Measurements from ENCODE around the gene XYLT1. TPM values are rescaled to one million over a fixed set of nuclear protein-coding genes. Genes with fewer than 3 reads are reported as not detected.

XYLT1 gene
- polyA plus RNA-seq, 1 donor from 2014 or later, result 3.3 TPM

DNA sequence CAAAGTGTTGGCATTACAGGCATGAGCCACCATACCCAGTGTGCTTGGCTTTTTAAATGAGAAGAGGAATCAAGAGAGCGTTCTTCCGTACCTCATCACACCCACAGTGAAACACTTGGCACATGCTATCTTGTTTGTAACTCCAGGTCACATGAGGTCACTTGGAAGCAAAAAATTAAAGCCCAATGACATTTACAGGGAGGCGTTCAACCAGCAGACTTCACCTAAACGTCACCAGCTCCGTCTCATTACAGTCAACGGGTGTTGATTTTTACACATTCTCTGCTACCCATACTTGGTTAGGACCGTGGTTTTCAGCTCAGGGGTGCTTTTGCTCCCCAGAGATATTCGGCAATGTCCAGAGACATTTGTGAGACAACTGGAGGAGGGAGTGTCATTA, 127.0 kb downstream of the XYLT1 start:
- Histone ChIP-seq H3K79me2 (replicated peaks; ENCODE audit: insufficient read depth, low read length) (peaks cover 3% of the 10 kb centered on the region), H3K4me3 (ENCODE audit: low read length) (no peak overlapping the region), H3K27ac (ENCODE audit: low read length) (no peak overlapping the region), H2AFZ (ENCODE audit: low read depth, low read length) (no peak overlapping the region), H3F3A (ENCODE audit: insufficient read depth, low read length, poor library complexity, severe bottlenecking) (no peaks in the 10 kb centered on the region), H3K9ac (ENCODE audit: low read length) (no peak overlapping the region), H3K27me3 (ENCODE audit: insufficient read depth, low read depth, low read length) (no peaks in the 10 kb centered on the region), H3K4me2 (ENCODE audit: low read length) (no peak overlapping the region), H4K20me1 (ENCODE audit: insufficient read depth) (no peaks in the 10 kb centered on the region), H3K9me3 (ENCODE audit: low read length) (no peaks in the 10 kb centered on the region), H3K9me2 (ENCODE audit: insufficient read depth, low read length) (no peaks in the 10 kb centered on the region), H3K36me3 (ENCODE audit: insufficient read depth, low read length) (no peaks in the 10 kb centered on the region)
- TF ChIP-seq TAF1 (IDR thresholded peaks at IDR 0.05; ENCODE audit: low read depth), result no peak
- TF ChIP-seq, protein P1, sequence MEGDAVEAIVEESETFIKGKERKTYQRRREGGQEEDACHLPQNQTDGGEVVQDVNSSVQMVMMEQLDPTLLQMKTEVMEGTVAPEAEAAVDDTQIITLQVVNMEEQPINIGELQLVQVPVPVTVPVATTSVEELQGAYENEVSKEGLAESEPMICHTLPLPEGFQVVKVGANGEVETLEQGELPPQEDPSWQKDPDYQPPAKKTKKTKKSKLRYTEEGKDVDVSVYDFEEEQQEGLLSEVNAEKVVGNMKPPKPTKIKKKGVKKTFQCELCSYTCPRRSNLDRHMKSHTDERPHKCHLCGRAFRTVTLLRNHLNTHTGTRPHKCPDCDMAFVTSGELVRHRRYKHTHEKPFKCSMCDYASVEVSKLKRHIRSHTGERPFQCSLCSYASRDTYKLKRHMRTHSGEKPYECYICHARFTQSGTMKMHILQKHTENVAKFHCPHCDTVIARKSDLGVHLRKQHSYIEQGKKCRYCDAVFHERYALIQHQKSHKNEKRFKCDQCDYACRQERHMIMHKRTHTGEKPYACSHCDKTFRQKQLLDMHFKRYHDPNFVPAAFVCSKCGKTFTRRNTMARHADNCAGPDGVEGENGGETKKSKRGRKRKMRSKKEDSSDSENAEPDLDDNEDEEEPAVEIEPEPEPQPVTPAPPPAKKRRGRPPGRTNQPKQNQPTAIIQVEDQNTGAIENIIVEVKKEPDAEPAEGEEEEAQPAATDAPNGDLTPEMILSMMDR (IDR thresholded peaks at IDR 0.05; ENCODE audit: poor library complexity, severe bottlenecking), result no peak
- TF ChIP-seq EP300 (conservative IDR thresholded peaks at IDR 0.05; ENCODE audit: poor library complexity, severe bottlenecking), result no peak

- Histone ChIP-seq H3F3A (ENCODE audit: insufficient read depth, low read length, poor library complexity, severe bottlenecking) (no peaks in the 10 kb centered on the region), H3K9me2 (ENCODE audit: insufficient read depth, low read length) (no peaks in the 10 kb centered on the region), H3K27me3 (ENCODE audit: insufficient read depth, low read depth, low read length) (no peaks in the 10 kb centered on the region), H3K36me3 (ENCODE audit: insufficient read depth, low read length) (no peaks in the 10 kb centered on the region), H3K79me2 (replicated peaks; ENCODE audit: insufficient read depth, low read length) (peaks cover 3% of the 10 kb centered on the region), H3K4me2 (ENCODE audit: low read length) (no peak overlapping the region), H3K4me3 (ENCODE audit: low read length) (no peak overlapping the region), H4K20me1 (ENCODE audit: insufficient read depth) (no peaks in the 10 kb centered on the region), H3K9me3 (ENCODE audit: low read length) (no peaks in the 10 kb centered on the region), H3K27ac (ENCODE audit: low read length) (no peak overlapping the region), H2AFZ (ENCODE audit: low read depth, low read length) (no peak overlapping the region), H3K9ac (ENCODE audit: low read length) (no peak overlapping the region)
- TF ChIP-seq REST (IDR thresholded peaks at IDR 0.05; ENCODE audit: borderline replicate concordance) (no peak), SMC3 (conservative IDR thresholded peaks at IDR 0.05; ENCODE audit: poor library complexity) (no peak), MXI1 (conservative IDR thresholded peaks at IDR 0.05; ENCODE audit: poor library complexity, severe bottlenecking) (no peak), EZH2 (IDR thresholded peaks at IDR 0.05; ENCODE audit: borderline replicate concordance, insufficient read depth, low read length, poor library complexity, severe bottlenecking) (no peak), TAF1 (IDR thresholded peaks at IDR 0.05; ENCODE audit: low read depth) (no peak), RAD21 (conservative IDR thresholded peaks at IDR 0.05) (no peak), POLR2AphosphoS5 (IDR thresholded peaks at IDR 0.05) (no peak), EP300 (conservative IDR thresholded peaks at IDR 0.05; ENCODE audit: poor library complexity, severe bottlenecking) (no peak)
- TF ChIP-seq, protein P1 (IDR thresholded peaks at IDR 0.05; ENCODE audit: poor library complexity, severe bottlenecking), result no peak
Measured at GRCh38 chr16:17343028-17343427, 127.7 kb downstream of the XYLT1 start.
